Activated CD4-positive, CD25-positive, alpha-beta regulatory T cell (primary cell): ENCODE results near the gene MCRIP1.
"Not testable (repeated sequence)": the region's sequence is repeated elsewhere in the genome, so short reads cannot be mapped to it uniquely, and the experiment has no call there.

Experiments used
- DNase-seq, 4 experiments: peaks; one replicate each; lab custom pipeline; 2025; lab: John Stamatoyannopoulos, UW

The MCRIP1 gene

GRCh38 chr17:81840826-81841778, 8.0 kb upstream of the MCRIP1 start:
- DNase-seq = no peak

- not testable (repeated sequence) for DNase-seq
These were observed 7.0 kb upstream of the MCRIP1 start for GRCh38 chr17:81840059-81840458.

GRCh38 chr17:81839301-81839700, 6.2 kb upstream of the MCRIP1 start:
- DNase-seq = no peak

GRCh38 chr17:81838753-81839255, 5.7 kb upstream of the MCRIP1 start:
- no peak for DNase-seq

- DNase-seq = no peak
These were observed 4.5 kb upstream of the MCRIP1 start for GRCh38 chr17:81837641-81838040.

- DNase-seq = no peak
These were observed 1.8 kb upstream of the MCRIP1 start, which contains the start of gene PPP1R27 for GRCh38 chr17:81834831-81835267. PPP1R27 (minus strand) TSS chr17:81835050; CDS start chr17:81834953, 97 bp downstream.

- DNase-seq = no peak
These were observed 1.1 kb upstream of the MCRIP1 start for GRCh38 chr17:81833921-81834830.

- DNase-seq = peak in 1 of 4 experiments; percentile 34
These were observed 407 bp downstream of the MCRIP1 start for GRCh38 chr17:81832608-81833159.

GRCh38 chr17:81831957-81832607, 1.0 kb downstream of the MCRIP1 start:
- peak in 1 of 4 experiments; percentile 21 for DNase-seq

GRCh38 chr17:81831563-81831956, 1.5 kb downstream of the MCRIP1 start:
- DNase-seq = no peak

- DNase-seq = no peak
These were observed 3.2 kb downstream of the MCRIP1 start for GRCh38 chr17:81829858-81830257.

GRCh38 chr17:81828656-81829055, 4.4 kb downstream of the MCRIP1 start:
- DNase-seq = no peak

- no peak for DNase-seq
These were observed 7.1 kb downstream of the MCRIP1 start for GRCh38 chr17:81825841-81826466.

- DNase-seq = no peak
These were observed 8.5 kb downstream of the MCRIP1 start for GRCh38 chr17:81824595-81824994.

GRCh38 chr17:81823820-81824550, 9.1 kb downstream of the MCRIP1 start:
- no peak for DNase-seq

- DNase-seq = no peak
These were observed 9.9 kb downstream of the MCRIP1 start for GRCh38 chr17:81822996-81823819.

- DNase-seq = no peak
These were observed 10.8 kb downstream of the MCRIP1 start for GRCh38 chr17:81822312-81822637.

GRCh38 chr17:81821603-81822311, 11.3 kb downstream of the MCRIP1 start:
- no peak for DNase-seq

- no peak for DNase-seq
These were observed 11.9 kb downstream of the MCRIP1 start for GRCh38 chr17:81821147-81821546.
